ENCODE results near the gene P3H2.
A peak's percentile ranks its signal among the peaks of the same experiment; 100 is the strongest.

Gene P3H2

GRCh38 chr3:190019006-190019405 is 101.7 kb downstream of the P3H2 start:
- Histone ChIP-seq H3K9ac (ENCODE audit: low read depth, low read length) (no peak overlapping the region), H3K36me3 (ENCODE audit: insufficient read depth, low read length) (no peaks in the 10 kb centered on the region; the same call in 1 of the 2 replicates), H3K4me1 (ENCODE audit: insufficient read depth, low read length) (peaks cover 37% of the 10 kb centered on the region), H3K9me3 (ENCODE audit: control insufficient read depth, insufficient read depth, low read length) (no peaks in the 10 kb centered on the region)

DNA sequence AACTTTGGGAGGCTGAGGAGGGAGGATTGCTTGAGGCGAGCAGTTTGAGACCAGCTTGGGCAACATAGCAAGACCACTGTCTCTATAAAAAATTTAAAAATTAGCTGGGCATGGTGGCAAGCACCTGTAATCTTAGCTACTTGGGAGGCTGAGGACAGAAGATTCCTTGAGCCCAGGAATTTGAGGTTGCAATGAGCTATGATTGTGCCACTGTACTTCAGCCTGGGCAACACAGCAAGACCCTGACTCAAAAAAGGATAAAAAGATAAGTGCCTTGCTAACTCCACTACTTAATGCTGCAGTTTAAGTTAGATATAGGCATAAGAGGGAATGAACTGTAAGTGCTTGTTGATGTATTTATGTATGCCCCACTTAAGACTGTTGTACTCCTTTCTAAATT is 102.2 kb downstream of the P3H2 start:
- Histone ChIP-seq H3K4me1 (ENCODE audit: insufficient read depth, low read length) (peaks cover 42% of the 10 kb centered on the region), H3K9me3 (ENCODE audit: control insufficient read depth, insufficient read depth, low read length) (no peaks in the 10 kb centered on the region), H3K36me3 (ENCODE audit: insufficient read depth, low read length) (no peaks in the 10 kb centered on the region; the same call in 1 of the 2 replicates), H3K9ac (ENCODE audit: low read depth, low read length) (no peak overlapping the region)

DNA sequence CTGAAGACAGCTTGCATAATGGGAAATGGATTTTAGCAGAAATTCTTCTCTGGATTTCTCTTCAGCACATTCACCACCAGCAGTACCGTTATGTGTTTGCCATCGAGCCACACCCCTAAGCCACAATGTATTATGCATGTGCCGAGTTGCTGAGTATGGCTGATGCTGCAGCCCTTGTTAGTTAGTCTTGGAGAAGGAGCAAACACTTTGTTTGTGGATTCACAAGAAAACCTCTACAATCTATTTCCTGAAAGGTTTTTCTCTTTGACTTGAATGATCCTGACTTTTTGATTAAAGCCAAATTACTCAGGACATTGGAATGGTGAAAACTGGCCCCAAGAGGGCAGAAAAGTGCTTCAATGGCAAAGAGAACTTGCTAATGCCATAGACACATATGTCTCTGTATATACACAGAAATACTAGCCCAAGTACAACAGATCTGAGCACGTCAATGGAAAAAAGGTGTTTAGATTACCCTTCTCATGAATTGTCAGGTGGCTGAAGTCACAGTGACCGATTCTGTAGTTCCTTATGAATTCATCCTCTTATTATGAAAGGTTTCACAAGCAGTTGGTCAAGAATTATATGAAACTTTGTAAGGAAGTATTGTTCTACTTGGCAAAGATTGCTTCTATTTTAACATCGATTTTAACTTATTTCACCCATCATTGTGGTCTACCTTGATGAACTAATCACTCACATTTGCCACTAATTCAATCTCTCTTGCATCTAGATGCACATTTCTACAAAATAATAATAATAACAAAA is 103.0 kb downstream of the P3H2 start:
- H3K36me3 ChIP-seq (ENCODE audit: insufficient read depth, low read length), result no peaks in the 10 kb centered on the region; the same call in 1 of the 2 replicates
- H3K9ac ChIP-seq (ENCODE audit: low read depth, low read length), result no peak overlapping the region
- H3K4me1 ChIP-seq (ENCODE audit: insufficient read depth, low read length), result peaks cover 49% of the 10 kb centered on the region
- H3K9me3 ChIP-seq (ENCODE audit: control insufficient read depth, insufficient read depth, low read length), result no peaks in the 10 kb centered on the region

- Histone ChIP-seq H3K4me1 (ENCODE audit: insufficient read depth, low read length) (peaks cover 54% of the 10 kb centered on the region), H3K36me3 (ENCODE audit: insufficient read depth, low read length) (no peaks in the 10 kb centered on the region; the same call in 1 of the 2 replicates)
These were observed 103.7 kb downstream of the P3H2 start for GRCh38 chr3:190016966-190017365.

GRCh38 chr3:190014940-190015339 is 105.8 kb downstream of the P3H2 start:
- Histone ChIP-seq H3K36me3 (ENCODE audit: insufficient read depth, low read length) (no peaks in the 10 kb centered on the region; the same call in 1 of the 2 replicates), H3K9ac (ENCODE audit: low read depth, low read length) (no peak overlapping the region), H3K9me3 (ENCODE audit: control insufficient read depth, insufficient read depth, low read length) (no peaks in the 10 kb centered on the region), H3K4me1 (ENCODE audit: insufficient read depth, low read length) (peaks cover 67% of the 10 kb centered on the region)

More at GRCh38 chr3:190016966-190017365, 103.7 kb downstream of the P3H2 start:
- Histone ChIP-seq H3K9me3 (ENCODE audit: control insufficient read depth, insufficient read depth, low read length) (no peaks in the 10 kb centered on the region), H3K9ac (ENCODE audit: low read depth, low read length) (no peak overlapping the region)

DNA sequence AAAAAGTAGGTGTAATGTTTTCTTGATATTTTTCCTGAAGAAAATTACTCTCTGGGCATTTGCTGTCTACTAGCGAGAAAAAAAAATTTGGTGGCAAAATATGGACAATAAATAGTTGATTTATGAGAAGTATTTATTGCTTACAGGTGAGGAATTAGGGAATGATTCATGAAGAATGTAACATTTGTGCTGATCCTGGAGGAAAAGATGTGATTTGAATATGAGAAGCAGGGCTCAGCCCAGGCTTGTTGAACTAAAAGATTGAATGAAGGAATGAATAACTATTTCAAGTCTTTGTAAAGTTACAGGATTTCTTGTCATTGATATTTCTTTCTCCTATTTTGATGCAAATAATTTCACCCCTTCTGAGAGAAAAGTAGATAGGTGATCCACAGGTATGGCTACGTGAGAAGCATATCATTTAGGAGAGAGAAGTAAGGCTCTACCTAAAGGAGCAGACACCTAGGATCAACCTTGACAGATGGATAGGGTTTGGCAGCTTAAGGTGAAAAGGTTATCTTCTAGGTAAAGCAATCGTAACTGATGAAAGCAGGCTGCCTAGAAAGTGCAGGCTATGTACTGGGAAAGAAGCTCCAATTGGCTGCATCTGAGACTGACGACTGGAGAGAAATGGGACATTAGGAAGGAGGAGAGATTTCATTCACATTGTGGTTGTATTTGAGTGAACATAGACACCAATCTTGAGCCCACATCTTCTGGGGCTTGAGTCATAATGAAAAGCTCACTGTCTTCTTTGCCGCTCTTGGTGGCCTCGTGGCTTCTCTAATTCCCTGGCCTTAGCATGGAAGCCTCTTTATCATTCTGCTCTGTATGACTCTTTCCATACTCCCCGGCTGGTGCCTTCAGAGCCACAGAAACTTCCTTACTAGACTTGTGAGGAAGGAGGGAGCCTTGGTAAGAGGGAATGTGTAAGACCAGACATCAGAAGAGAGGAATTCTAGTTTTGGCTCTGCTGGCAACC is 106.5 kb downstream of the P3H2 start:
- Histone ChIP-seq H3K36me3 (ENCODE audit: insufficient read depth, low read length) (no peaks in the 10 kb centered on the region; the same call in 1 of the 2 replicates), H3K9me3 (ENCODE audit: control insufficient read depth, insufficient read depth, low read length) (no peaks in the 10 kb centered on the region), H3K9ac (ENCODE audit: low read depth, low read length) (no peak overlapping the region), H3K4me1 (ENCODE audit: insufficient read depth, low read length) (peaks cover 66% of the 10 kb centered on the region)

GRCh38 chr3:190012784-190013183 is 107.9 kb downstream of the P3H2 start:
- H3K36me3 ChIP-seq (ENCODE audit: insufficient read depth, low read length), result no peaks in the 10 kb centered on the region; the same call in 1 of the 2 replicates
- no peaks in the 10 kb centered on the region for H3K9me3 ChIP-seq (ENCODE audit: control insufficient read depth, insufficient read depth, low read length)
- H3K9ac ChIP-seq (ENCODE audit: low read depth, low read length), result peak overlapping the region; percentile 17; the same call in 1 of the 2 replicates
- peaks cover 57% of the 10 kb centered on the region for H3K4me1 ChIP-seq (ENCODE audit: insufficient read depth, low read length)

GRCh38 chr3:190012314-190012782 is 108.3 kb downstream of the P3H2 start:
- Histone ChIP-seq H3K36me3 (ENCODE audit: insufficient read depth, low read length) (no peaks in the 10 kb centered on the region; the same call in 1 of the 2 replicates), H3K9ac (ENCODE audit: low read depth, low read length) (peak overlapping the region; percentile 17), H3K4me1 (ENCODE audit: insufficient read depth, low read length) (peaks cover 52% of the 10 kb centered on the region), H3K9me3 (ENCODE audit: control insufficient read depth, insufficient read depth, low read length) (no peaks in the 10 kb centered on the region)

- Histone ChIP-seq H3K9me3 (ENCODE audit: control insufficient read depth, insufficient read depth, low read length) (no peaks in the 10 kb centered on the region), H3K4me1 (ENCODE audit: insufficient read depth, low read length) (peaks cover 49% of the 10 kb centered on the region), H3K9ac (ENCODE audit: low read depth, low read length) (no peak overlapping the region), H3K36me3 (ENCODE audit: insufficient read depth, low read length) (no peaks in the 10 kb centered on the region)
These were observed 110.2 kb downstream of the P3H2 start for GRCh38 chr3:190010486-190010885.

DNA sequence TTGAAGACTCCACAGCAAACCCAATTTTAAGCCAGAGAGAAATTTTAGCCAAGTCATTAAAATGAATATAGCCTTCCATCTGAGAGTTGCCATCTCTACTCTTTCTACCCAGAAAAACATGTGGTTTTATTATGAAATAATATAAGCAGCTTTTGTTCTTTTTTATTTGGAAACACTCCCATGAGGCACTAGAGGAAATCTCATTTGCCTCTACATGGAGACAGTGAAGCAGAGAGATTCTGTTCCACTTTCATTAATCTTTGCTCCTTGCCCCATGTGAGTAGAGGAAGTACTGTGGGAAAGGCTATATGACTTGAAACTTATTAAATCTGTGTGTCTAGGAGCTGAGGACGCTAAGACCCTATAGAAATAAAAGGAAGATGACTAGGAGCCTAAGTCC is 111.1 kb downstream of the P3H2 start:
- Histone ChIP-seq H3K9me3 (ENCODE audit: control insufficient read depth, insufficient read depth, low read length) (no peaks in the 10 kb centered on the region), H3K36me3 (ENCODE audit: insufficient read depth, low read length) (no peaks in the 10 kb centered on the region), H3K4me1 (ENCODE audit: insufficient read depth, low read length) (peaks cover 45% of the 10 kb centered on the region), H3K9ac (ENCODE audit: low read depth, low read length) (no peak overlapping the region)

- H3K9me3 ChIP-seq (ENCODE audit: control insufficient read depth, insufficient read depth, low read length), result no peaks in the 10 kb centered on the region
- no peaks in the 10 kb centered on the region for H3K36me3 ChIP-seq (ENCODE audit: insufficient read depth, low read length)
- peaks cover 34% of the 10 kb centered on the region for H3K4me1 ChIP-seq (ENCODE audit: insufficient read depth, low read length)
- no peak overlapping the region for H3K9ac ChIP-seq (ENCODE audit: low read depth, low read length)
These were observed 112.3 kb downstream of the P3H2 start for GRCh38 chr3:190008432-190008831.

GRCh38 chr3:190005343-190006113 is 115.2 kb downstream of the P3H2 start:
- Histone ChIP-seq H3K9me3 (ENCODE audit: control insufficient read depth, insufficient read depth, low read length) (no peaks in the 10 kb centered on the region), H3K4me1 (ENCODE audit: insufficient read depth, low read length) (peaks cover 26% of the 10 kb centered on the region), H3K36me3 (ENCODE audit: insufficient read depth, low read length) (no peaks in the 10 kb centered on the region), H3K9ac (ENCODE audit: low read depth, low read length) (no peak overlapping the region)

- no peak overlapping the region for H3K9ac ChIP-seq (ENCODE audit: low read depth, low read length)
- peaks cover 30% of the 10 kb centered on the region for H3K4me1 ChIP-seq (ENCODE audit: insufficient read depth, low read length)
- H3K9me3 ChIP-seq (ENCODE audit: control insufficient read depth, insufficient read depth, low read length), result no peaks in the 10 kb centered on the region
- no peaks in the 10 kb centered on the region for H3K36me3 ChIP-seq (ENCODE audit: insufficient read depth, low read length)
These were observed 116.0 kb downstream of the P3H2 start for GRCh38 chr3:190004656-190005055.

- no peaks in the 10 kb centered on the region for H3K9me3 ChIP-seq (ENCODE audit: control insufficient read depth, insufficient read depth, low read length)
- peaks cover 35% of the 10 kb centered on the region for H3K4me1 ChIP-seq (ENCODE audit: insufficient read depth, low read length)
- no peaks in the 10 kb centered on the region for H3K36me3 ChIP-seq (ENCODE audit: insufficient read depth, low read length)
- no peak overlapping the region for H3K9ac ChIP-seq (ENCODE audit: low read depth, low read length)
These were observed 117.0 kb downstream of the P3H2 start for GRCh38 chr3:190003681-190004123.
